ENCODE data around the gene SKAP2.

SKAP2 gene

GRCh38 chr7:26629696-26630095 lies 234.7 kb downstream of the SKAP2 start:
- no peak for DNase-seq

DNA sequence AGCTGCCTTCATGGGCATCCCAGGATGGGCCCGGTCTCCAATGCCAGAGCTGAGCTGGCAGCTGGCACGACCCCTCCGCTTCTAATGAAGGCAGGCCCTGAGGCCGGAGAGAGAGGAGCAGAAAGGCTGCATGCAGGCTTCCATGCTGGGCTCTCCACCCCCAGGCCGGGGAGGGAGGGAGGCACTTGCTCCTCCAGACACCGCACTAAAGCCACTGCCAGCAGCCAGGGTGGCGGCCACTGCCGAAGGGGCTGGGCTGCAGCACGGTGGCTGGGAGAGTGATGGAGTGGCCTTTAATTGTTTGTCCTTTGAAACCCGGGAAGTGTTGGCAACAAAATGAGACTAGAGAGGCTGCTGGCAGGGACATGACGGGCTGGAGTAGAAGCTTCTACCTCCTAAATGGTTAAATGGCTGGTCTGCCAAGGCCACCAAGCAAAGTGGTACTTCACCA lies 236.5 kb downstream of the SKAP2 start:
- no peak for DNase-seq

GRCh38 chr7:26627221-26627620 lies 237.2 kb downstream of the SKAP2 start:
- no peak for DNase-seq

- DNase-seq = no peak
These were observed 237.7 kb downstream of the SKAP2 start for GRCh38 chr7:26626687-26627086.

GRCh38 chr7:26626156-26626555 lies 238.2 kb downstream of the SKAP2 start:
- DNase-seq = no peak

DNA sequence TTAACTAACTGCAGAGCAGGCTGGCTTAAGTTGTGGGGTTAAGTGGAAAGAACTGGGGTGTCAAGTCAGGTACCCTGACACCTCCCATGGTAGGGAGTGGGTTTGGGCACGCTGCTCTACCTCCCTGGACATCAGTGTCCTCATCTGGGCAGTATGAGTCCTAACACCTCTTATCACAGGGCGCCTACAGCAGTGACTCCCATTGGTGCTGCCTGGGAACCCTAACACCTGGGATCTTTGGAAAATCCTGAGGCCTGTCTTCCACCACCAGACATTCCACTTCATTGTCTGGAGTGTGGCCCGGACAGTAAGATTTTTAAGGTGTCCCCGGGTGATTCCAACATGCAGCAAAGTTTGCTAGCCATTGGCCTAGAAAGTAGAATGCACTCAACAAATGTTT lies 239.1 kb downstream of the SKAP2 start:
- DNase-seq = no peak

GRCh38 chr7:26624839-26625238 lies 239.6 kb downstream of the SKAP2 start:
- DNase-seq = no peak

DNA sequence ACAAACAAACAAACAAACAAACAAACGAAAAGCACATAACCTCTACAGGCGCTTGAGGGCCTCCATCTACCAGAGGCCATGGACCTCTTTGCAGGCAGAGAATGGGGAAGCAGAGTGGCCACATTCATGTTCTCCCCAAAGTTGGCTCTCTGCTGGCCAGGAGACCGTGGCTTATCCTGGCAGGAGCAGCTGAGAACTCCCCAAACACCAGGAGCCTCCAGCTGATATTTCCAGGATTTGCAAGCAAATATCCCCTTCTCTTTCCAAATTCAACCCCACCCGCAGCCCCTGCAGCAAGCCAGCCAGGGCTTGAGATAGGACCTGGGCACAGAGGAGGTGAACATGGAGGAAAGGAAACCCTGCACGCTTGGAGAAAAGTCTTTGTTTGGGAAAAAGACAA lies 240.0 kb downstream of the SKAP2 start:
- DNase-seq = no peak

- no peak for DNase-seq
These were observed 244.0 kb downstream of the SKAP2 start for GRCh38 chr7:26620352-26620751.

DNA sequence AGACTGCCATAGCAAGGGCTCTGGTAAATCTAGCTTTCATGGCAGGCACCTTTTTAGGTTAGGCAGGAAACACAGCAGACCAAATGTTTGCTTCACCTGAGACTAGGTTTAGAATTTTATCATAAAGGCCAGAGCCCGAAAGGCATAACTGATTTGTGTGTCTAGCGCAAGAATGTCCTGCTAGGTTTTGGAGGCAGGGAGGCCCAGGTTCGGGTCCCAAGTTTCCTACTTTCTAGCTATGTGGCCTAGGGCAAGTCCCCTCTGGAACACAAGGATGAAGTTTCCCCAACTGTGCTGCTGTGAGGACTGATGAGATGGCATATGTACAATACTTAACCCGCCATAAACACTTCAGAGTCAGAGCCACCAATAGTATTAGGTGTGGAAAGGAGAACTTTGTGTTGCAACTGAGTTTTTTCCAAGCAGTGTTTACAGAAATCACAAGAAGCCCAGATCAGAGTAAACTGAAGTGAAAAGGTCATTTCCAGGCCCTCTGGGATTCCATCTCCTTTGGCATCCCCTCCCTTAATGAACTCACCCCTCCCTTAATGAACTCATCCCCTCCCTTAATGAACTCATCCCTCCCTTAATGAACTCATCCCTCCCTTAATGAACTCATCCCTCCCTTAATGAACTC lies 244.9 kb downstream of the SKAP2 start:
- no peak for DNase-seq

- no peak for DNase-seq
These were observed 245.5 kb downstream of the SKAP2 start for GRCh38 chr7:26618898-26619297.

- DNase-seq = no peak
These were observed 245.9 kb downstream of the SKAP2 start for GRCh38 chr7:26618449-26618848.

Data from activated effector memory CD4-positive, alpha-beta T cell treated with anti-CD3 and anti-CD28 coated beads, Interleukin-2, amount 50 U/mL, for 16 hours (primary cell).